K562 (cell line): ENCODE results near the gene NVL. TPM values are rescaled to one million over a fixed set of nuclear protein-coding genes. Genes with fewer than 3 reads are reported as not detected.

Experiments used
- ATAC-seq: fragments of 200-7000 bp; cut with Tn5 transposase; 3 replicates; pipeline ENCODE4 v1.9.1; 2020; ENCODE audit warnings: moderate library complexity
- BruUV-seq: library from RNA; stranded (reverse); fragments of 400-500 nt; replicated peaks from 2 replicates; lab custom pipeline; 2021; lab: Mats Ljungman, UMichigan
- CTCF ChIA-PET: fragments of 300-600 bp; formaldehyde crosslinking; extraction: SDS; loops from one replicate; lab custom pipeline; 2021; ENCODE audit warnings: low intra/inter-chr PET ratio; lab: Yijun Ruan, JAX
- POLR2A ChIA-PET: fragments of 300-600, 350-650 bp; sonication (Branson Sonifier 250); formaldehyde crosslinking; extraction: SDS; loops from one replicate; lab custom pipeline; 2021; ENCODE audit warnings: antibody characterized with exemption, inconsistent platforms; lab: Yijun Ruan, JAX
- DNase-seq, 4 experiments: peaks; one replicate each; pipeline versions ENCODE4 v3.0.0 to v3.0.0-alpha.2; 2011 to 2018; ENCODE audit warnings: low spot score in 3 of 4, mixed read lengths in 3 of 4; ENCODE audit errors: extremely low read depth in 1 of 4
- FAIRE-seq: peaks from 2 replicates; lab custom pipeline; 2011; peaks lifted over from hg19 to GRCh38; lab: Jason Lieb, UNC
- H2AFZ ChIP-seq: 2 replicates; pipeline ENCODE4 v1.6.0; 2011; ENCODE audit warnings: low read depth, low read length, control low read depth, inconsistent platforms
- H3K27ac ChIP-seq: fragments of 200-600 bp; 3 replicates; pipeline ENCODE4 v1.8.0; 2011; ENCODE audit warnings: low read depth, mild to moderate bottlenecking, control low read depth, inconsistent platforms, low read length, moderate library complexity, mixed read lengths; ENCODE audit errors: extremely low read depth
- H3K27me3 ChIP-seq, 2 experiments: fragments of 300-600 bp in 1 of 2; 2 replicates in 1 of 2; 3 replicates in 1 of 2; pipeline versions ENCODE4 v1.6.0 to v1.8.0; 2011; ENCODE audit warnings: inconsistent platforms in 2 of 2, low read length in 2 of 2, mild to moderate bottlenecking in 1 of 2, mixed read lengths in 1 of 2, moderate library complexity in 1 of 2; ENCODE audit not compliant: control insufficient read depth in 2 of 2, insufficient read depth in 2 of 2
- H3K36me3 ChIP-seq: fragments of 300-600 bp; 3 replicates; pipeline ENCODE4 v1.8.0; 2011; ENCODE audit warnings: mild to moderate bottlenecking, low read length, inconsistent platforms; ENCODE audit not compliant: control insufficient read depth, insufficient read depth
- H3K4me1 ChIP-seq, 2 experiments: fragments of 200-600 bp in 1 of 2; replicated peaks in 1 of 2; 2 replicates in 1 of 2; 3 replicates in 1 of 2; pipeline versions ENCODE4 v1.5.1 to v1.8.0; 2011; ENCODE audit warnings: inconsistent platforms in 2 of 2, low read length in 2 of 2, mild to moderate bottlenecking in 1 of 2, mixed read lengths in 1 of 2, moderate library complexity in 1 of 2; ENCODE audit not compliant: control insufficient read depth in 2 of 2, insufficient read depth in 2 of 2
- H3K4me2 ChIP-seq: 2 replicates; pipeline ENCODE4 v1.6.1; 2011; ENCODE audit warnings: low read length, control low read depth, inconsistent platforms, mixed read lengths; ENCODE audit not compliant: insufficient read depth
- H3K4me3 ChIP-seq: fragments of 200-600 bp; sonication (generic), shearing (Covaris generic); 2 replicates; pipeline ENCODE4 v1.5.1; 2016; ENCODE audit warnings: control low read depth, inconsistent platforms
- H3K79me2 ChIP-seq: fragments of 200-600 bp; 3 replicates; pipeline ENCODE4 v1.8.0; 2011; ENCODE audit warnings: low read length, inconsistent platforms; ENCODE audit not compliant: control insufficient read depth, insufficient read depth
- H3K9ac ChIP-seq, 2 experiments: 2 replicates each; pipeline versions ENCODE4 v1.6.0 to v1.6.1; 2011; ENCODE audit warnings: low read depth in 2 of 2, low read length in 2 of 2, control low read depth in 1 of 2, inconsistent platforms in 1 of 2, mild to moderate bottlenecking in 1 of 2, mixed read lengths in 1 of 2; ENCODE audit not compliant: insufficient read depth in 1 of 2
- H3K9me1 ChIP-seq: one replicate; pipeline ENCODE4 v1.6.0; 2011; ENCODE audit warnings: inconsistent platforms, mild to moderate bottlenecking, low read length, moderate library complexity; ENCODE audit not compliant: control insufficient read depth, insufficient read depth
- H3K9me3 ChIP-seq: replicated peaks from 2 replicates; pipeline ENCODE4 v1.5.1; 2011; ENCODE audit warnings: low read depth, low read length, inconsistent platforms; ENCODE audit not compliant: control insufficient read depth, insufficient read depth
- H4K20me1 ChIP-seq: replicated peaks from 2 replicates; pipeline ENCODE4 v1.6.1; 2011; ENCODE audit warnings: low read length, inconsistent platforms, mixed read lengths; ENCODE audit not compliant: control insufficient read depth, insufficient read depth
- ARID3A ChIP-seq: IDR thresholded peaks from 2 replicates; pipeline ENCODE4 v1.6.1; 2012; ENCODE audit warnings: low read depth, low read length, improper control_type of control experiment, borderline replicate concordance
- CBX1 ChIP-seq: sonication (generic); IDR thresholded peaks from 2 replicates; pipeline ENCODE4 v1.6.1; 2016; ENCODE audit warnings: antibody characterized with exemption, low read depth, mild to moderate bottlenecking
- CREB5 ChIP-seq: fragments of 250-450 bp; sonication (Bioruptor Pico); IDR thresholded peaks from 2 replicates; pipeline ENCODE4 v1.5.0; 2020; ENCODE audit warnings: mild to moderate bottlenecking
- E2F3 ChIP-seq: fragments of 250-450 bp; sonication (Bioruptor Pico); IDR thresholded peaks from 2 replicates; pipeline ENCODE4 v1.4.0; 2020; ENCODE audit warnings: mild to moderate bottlenecking
- ETS1 ChIP-seq: conservative IDR thresholded peaks from 2 replicates; pipeline ENCODE4 v1.6.1; 2011; ENCODE audit warnings: low read depth, mild to moderate bottlenecking, low read length; ENCODE audit not compliant: control insufficient read depth
- KLF10 ChIP-seq: fragments of 250-450 bp; sonication (Bioruptor Pico); IDR thresholded peaks from 2 replicates; pipeline ENCODE4 v1.6.1; 2021; ENCODE audit warnings: matching md5 sums
- MEF2D ChIP-seq: conservative IDR thresholded peaks from 2 replicates; pipeline ENCODE4 v1.6.1; 2016; ENCODE audit warnings: low read depth, missing genetic modification characterization, missing compliant biosample characterization
- NCOR1 ChIP-seq: fragments of 450-650 bp; IDR thresholded peaks from 2 replicates; pipeline ENCODE4 v1.6.1; 2016; ENCODE audit warnings: mild to moderate bottlenecking, moderate library complexity
- POLR2AphosphoS5 ChIP-seq: IDR thresholded peaks from 2 replicates; pipeline ENCODE4 v1.6.1; 2011; ENCODE audit warnings: mild to moderate bottlenecking, low read depth, low read length, moderate library complexity; ENCODE audit not compliant: control insufficient read depth, insufficient read depth
- RBFOX2 ChIP-seq: fragments of 200-400 bp; formaldehyde crosslinking; IDR thresholded peaks from 2 replicates; pipeline ENCODE4 v1.6.1; 2017; ENCODE audit warnings: low read depth, mild to moderate bottlenecking, low read length, moderate library complexity
- TEAD4 ChIP-seq, 2 experiments: sonication (generic) in 1 of 2; formaldehyde crosslinking in 1 of 2; IDR thresholded peaks; 2 replicates each; pipeline versions ENCODE4 v1.6.1 to v1.8.0; 2012 to 2022; ENCODE audit warnings: borderline replicate concordance in 1 of 2, inconsistent platforms in 1 of 2, low read length in 1 of 2, mild to moderate bottlenecking in 1 of 2, missing genetic modification reagents in 1 of 2
- YBX1 ChIP-seq: fragments of 450-650 bp; IDR thresholded peaks from 2 replicates; pipeline ENCODE4 v1.7.1; 2016; ENCODE audit warnings: mild to moderate bottlenecking
- WGBS: fragments of 100-300 bp; shearing (Covaris generic); methylation state at CpG from one replicate; pipeline ENCODE4 v1.1.6; 2016; ENCODE audit warnings: low coverage, mixed read lengths; ENCODE audit not compliant: insufficient coverage; ENCODE audit errors: missing lambda C conversion rate; 5-methylcytosine and 5-hydroxymethylcytosine counted together
- in situ Hi-C: fragments of 300-500 bp; cut with MboI; formaldehyde crosslinking; loops from 4 replicates; pipeline ENCODE4 v1.15.0; 2018; ENCODE audit warnings: inconsistent platforms, mixed read lengths
- intact Hi-C: fragments of 100-400 bp; cut with micrococcal nuclease; formaldehyde crosslinking; loops from 2 replicates; pipeline ENCODE4 v1.14.2; 2022
- polyA plus RNA-seq, 8 experiments: library from polyadenylated mRNA; depleted of rRNA in 4 of 8; stranded (reverse) in 5 of 8; unstranded in 3 of 8; fragments of >200 nt; fragmentation: Nextera tagmentation in 2 of 8; fragmentation: Illumina TruSeq in 1 of 8; extraction: Ambion mirVana in 2 of 8; extraction: Trizol in 1 of 8; gene quantifications; 2 replicates each; pipeline versions ENCODE4 v1.2.1 to v1.2.3, GENCODE V29; 2011 to 2014; ENCODE audit warnings: inconsistent platforms in 1 of 8, missing spikeins in 1 of 8
- total RNA-seq, 7 experiments: library from RNA; depleted of rRNA in 6 of 7; stranded (reverse); fragments of >200 nt in 6 of 7; fragmentation: Illumina TruSeq in 2 of 7; extraction: Trizol in 2 of 7; gene quantifications; 2 replicates each; pipeline versions ENCODE4 v1.2.1 to v1.2.3, GENCODE V29; 2011 to 2021; ENCODE audit warnings: low replicate concordance in 1 of 7

NVL gene
- total and polyA plus RNA-seq, 9 of the 15 experiments (the other 6 are each of a cell fraction or from before 2014, with no cell fraction given) = 32.5 to 86.6 (median 62.9) TPM

GRCh38 chr1:224325959-224326358 is 4.0 kb downstream of the NVL start (continued):
- no peak for TF ChIP-seq POLR2AphosphoS5
- no peak for TF ChIP-seq RBFOX2
- no peak for TF ChIP-seq MEF2D (tag)
- no peak for TF ChIP-seq ETS1
- TF ChIP-seq CBX1 = no peak
- TF ChIP-seq YBX1 = no peak
- peak; percentile 28; the same call in 1 of the 2 replicates for TF ChIP-seq NCOR1
- TF ChIP-seq KLF10 (CRISPR knock-in tag) = no peak
- peak; percentile 50; the same call in 1 of the 2 replicates for TF ChIP-seq TEAD4 (IDR thresholded peaks at IDR 0.05; ENCODE audit: low read length)
- TF ChIP-seq TEAD4 (CRISPR knock-in tag; IDR thresholded peaks at IDR 0.05; ENCODE audit: borderline replicate concordance) = no peak
- 0 out of 2 replicates have a peak, but pooled peaks have one; percentile 18 for TF ChIP-seq E2F3 (CRISPR knock-in tag)

- Histone ChIP-seq H3K79me2 (peaks cover 50% of the 10 kb centered on the region), H3K27me3 (no peaks in the 10 kb centered on the region), H3K36me3 (peaks cover 42% of the 10 kb centered on the region; the same call in 2 of the 3 replicates), H4K20me1 (no peaks in the 10 kb centered on the region), H3K4me3 (no peak overlapping the region), H3K9me1 (no peaks in the 10 kb centered on the region), H3K4me1 (peaks cover 0 to 2% of the 10 kb centered on the region in 2 experiments; a peak in 2 of 5 replicates), H3K4me2 (no peak overlapping the region), H3K9me3 (no peaks in the 10 kb centered on the region), H2AFZ (no peak overlapping the region), H3K27ac (no peak overlapping the region), H3K9ac (no peak overlapping the region)
- ChIA-PET CTCF (no interaction called here), POLR2A (interaction anchor here (0.9 kb wide), 1 partner anchor 10 kb away, joined by 3 read pairs; no protein-coding TSS in a partner anchor)
- ATAC-seq = no peak
- no peak for DNase-seq
- BruUV-seq = no TSS peak
- in situ Hi-C loops (no loop called here), intact Hi-C loops (no loop called here)
- no peak for FAIRE-seq
- WGBS = 98% methylated on average over 2 of the region's 2 CpGs
- no peak for TF ChIP-seq CREB5 (CRISPR knock-in tag)
- no peak for TF ChIP-seq ARID3A
Measured at GRCh38 chr1:224321706-224322105, 8.3 kb downstream of the NVL start.
